Colon (tissue), 2 donors: ENCODE data around the gene PON2.
"Not testable (repeated sequence)": the region's sequence is repeated elsewhere in the genome, so short reads cannot be mapped to it uniquely, and the experiment has no call there.

ENCODE experiments used
- FAIRE-seq: peaks from 2 replicates; lab custom pipeline; 2012; peaks lifted over from hg19 to GRCh38; lab: Jason Lieb, UNC
- donor health status: control.
- donor health status: control.

PON2 gene

DNA sequence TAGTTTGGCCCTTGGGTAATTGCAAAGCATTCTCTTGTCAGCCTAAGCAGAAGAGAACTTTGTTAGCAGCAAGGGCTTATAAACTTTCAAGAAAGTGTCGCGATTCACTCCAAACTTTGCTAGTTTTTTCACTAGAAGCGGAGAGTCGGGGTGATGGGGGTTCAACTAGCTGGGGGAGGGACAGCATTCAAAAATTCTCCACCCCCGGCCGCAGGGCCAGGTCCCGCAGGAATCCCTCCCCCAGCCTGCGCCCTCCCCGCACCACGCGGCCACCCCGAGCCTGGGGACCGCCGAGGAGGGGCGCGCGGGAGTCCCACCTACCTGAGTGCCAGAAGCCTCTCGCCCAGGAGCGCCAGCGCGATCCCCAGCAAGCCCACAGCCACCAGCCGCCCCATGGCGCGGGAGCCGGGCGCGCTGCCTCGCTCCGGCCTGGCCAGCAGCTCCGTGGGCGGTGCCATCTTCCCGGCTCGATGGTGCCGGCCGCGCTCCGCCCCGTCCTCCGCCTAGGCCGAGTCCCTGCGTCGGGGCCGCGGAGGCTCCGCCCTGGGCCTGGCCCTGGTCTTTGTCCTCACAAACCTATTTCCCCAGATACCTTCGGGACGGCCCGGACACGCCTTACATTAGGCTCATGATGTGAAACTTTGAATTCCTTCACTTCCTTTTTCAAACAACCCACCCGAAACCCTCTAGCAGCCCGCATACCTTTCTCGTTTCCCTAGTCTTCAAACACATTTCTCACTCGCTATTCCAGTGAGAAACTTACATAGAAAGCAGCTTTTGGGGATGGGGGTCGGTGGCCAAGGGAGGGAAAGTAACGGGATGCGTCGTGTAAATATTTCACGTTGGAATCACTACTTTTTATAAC, at the start of gene PON2:
Gene PON2 (minus strand): TSS at position 472 of the 865 bp plus-strand sequence. CDS start 77 bp downstream, at position 395.
- FAIRE-seq, result no peak

DNA sequence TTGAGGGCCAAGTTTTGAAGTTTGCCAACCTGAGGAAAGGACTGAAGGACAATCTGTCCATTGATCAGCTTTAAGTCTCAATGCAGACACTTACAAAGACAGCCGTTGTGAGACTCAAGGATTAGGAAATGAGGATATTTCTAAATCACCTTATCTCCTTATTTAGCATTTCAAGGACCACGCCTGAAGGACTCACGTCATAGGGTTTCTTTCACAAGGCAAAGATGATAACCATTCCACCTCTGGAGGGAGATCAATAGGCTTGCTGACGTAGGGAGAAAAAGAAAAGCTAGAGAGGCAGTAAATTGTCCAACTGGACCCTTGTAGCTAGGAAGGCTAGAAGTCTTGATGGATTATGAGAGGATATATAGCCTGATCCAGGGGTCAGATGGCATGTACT, 47.6 kb upstream of the PON2 start:
- no peak for FAIRE-seq

DNA sequence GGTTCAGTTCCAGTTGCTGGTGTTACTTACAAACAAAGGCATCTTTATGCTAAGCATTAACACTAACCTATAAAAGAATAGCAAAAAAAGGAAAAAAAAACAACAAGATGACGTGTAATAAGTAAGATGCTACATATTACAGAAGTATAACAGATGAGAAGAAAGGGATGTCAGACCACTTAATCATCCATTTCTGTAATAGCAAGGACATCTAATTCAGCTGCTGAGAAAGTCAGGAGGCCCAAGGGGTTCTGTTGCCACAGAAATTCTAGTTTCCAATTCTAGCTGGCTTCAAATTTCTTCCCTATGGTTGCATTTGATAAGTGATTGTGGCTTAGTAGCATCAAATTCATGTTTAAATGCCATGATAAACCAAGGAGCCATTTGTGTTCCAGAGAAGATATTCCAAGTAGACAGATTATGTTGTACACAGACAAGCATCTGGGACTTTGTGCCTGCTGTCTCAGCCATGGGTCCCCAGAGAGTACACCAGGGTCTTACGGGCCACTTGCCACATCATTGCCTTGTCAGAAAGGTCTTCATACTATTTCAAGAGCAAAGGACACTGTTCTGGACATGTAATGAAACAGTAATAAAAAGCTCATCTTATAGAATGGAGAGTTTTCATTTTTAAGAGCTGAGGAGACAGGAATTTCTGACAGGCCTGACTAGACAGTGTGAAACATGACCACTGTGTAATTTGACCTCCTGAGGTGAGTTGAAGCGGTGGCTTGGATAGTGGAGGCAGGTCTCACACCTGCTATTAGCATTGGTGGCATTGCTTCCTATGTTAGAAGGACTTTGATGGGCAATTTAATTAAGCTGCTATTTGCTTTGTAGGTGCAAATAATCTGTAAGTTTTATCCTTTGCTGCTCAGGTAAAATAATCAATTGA, 46.7 kb upstream of the PON2 start:
- FAIRE-seq, result no peak

DNA sequence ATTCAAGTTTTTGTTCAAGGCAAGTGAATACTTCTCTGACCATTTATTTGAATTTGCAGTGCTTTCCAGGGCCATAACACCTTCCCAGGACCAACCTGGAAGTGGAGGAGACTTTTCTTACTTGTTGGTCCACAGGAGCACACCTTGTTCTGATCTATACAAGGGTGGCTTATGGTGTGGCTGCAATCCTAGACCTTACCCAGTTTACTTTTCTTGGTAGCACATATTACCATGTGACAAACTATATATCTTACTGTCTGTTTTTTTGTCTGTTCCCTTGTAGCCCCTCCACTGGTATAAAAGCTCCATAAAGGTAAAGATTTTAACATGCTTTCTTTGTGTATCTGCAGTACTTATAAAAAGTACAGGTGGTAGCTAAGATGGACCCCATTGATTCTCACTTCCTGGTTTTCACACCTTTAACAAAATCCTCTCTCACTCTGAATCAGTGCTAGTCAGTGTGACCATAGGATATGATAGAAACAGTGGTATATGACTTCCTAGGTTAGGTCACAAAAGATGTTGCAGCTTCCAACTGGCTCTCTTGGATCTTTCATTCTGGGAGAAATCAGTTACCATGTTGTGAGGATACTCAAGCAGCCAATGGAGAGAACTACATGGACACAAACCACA, 45.3 kb upstream of the PON2 start:
- FAIRE-seq, result no peak

DNA sequence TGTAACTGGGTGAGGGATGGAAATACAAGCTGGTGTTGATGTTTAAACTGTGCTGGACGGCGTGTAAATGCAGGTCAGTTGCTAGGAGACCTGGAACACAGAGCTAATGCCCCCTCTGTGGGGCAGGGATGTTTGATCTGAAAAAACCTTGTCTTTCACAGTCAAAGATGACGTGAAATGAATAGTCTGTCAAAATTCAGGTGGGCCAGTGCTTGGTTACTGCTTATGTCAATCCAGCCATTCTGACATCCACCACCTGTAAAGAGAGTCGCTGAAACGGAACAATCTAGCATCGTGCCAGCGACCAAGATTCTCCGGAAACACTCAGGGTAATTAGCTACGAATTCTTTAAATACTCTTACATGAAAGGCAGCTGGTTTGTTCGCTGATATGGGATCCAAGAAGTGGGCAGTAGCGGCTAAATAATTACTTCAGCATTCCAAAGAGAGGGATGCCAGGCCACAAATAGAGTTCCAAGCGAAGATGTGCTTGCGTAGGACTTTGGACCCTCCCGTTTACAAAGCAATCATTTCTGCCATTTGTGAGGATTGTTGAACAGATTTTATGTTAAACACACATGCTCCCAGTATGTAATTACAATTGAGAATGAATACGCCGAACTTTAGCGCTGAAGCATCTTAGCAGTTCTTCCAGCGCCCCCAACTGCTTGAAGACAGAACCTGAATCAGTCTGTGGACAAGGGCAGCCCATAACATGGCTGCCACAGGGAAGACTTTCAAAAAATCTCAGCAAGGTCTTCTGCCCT, 43.6 kb upstream of the PON2 start:
- no peak for FAIRE-seq

DNA sequence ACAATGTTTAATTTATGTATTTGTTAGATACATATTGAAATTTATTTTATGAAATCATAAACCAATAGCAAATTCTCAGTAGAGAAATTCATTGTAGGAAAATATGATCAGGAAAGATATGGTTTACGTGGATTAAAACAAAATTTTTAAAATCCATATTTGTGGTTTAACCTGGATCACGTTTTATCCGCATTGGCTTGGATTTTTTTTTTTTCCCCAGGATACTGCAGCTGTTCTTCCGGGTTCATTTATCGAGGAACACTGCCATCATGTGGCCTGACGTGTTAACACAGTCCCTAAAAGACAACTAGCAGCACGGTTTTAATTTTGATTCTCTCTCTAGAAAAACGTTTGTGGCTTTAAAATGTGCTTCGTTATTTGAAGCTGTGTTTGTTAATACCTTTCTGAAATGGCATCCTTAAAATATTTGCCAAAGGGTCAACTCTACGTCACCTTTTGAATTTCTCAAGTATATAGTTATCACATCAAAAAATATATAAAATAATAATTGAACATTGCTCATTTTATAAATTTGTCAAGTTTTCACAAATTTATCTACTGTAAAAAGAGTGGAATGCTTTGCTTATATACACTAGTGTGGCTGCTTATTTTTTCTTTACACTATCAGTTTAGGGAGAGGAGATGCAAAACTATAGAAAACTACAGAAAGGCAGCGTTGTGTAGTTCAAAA, 42.2 kb upstream of the PON2 start:
- FAIRE-seq, result peak; percentile 60

DNA sequence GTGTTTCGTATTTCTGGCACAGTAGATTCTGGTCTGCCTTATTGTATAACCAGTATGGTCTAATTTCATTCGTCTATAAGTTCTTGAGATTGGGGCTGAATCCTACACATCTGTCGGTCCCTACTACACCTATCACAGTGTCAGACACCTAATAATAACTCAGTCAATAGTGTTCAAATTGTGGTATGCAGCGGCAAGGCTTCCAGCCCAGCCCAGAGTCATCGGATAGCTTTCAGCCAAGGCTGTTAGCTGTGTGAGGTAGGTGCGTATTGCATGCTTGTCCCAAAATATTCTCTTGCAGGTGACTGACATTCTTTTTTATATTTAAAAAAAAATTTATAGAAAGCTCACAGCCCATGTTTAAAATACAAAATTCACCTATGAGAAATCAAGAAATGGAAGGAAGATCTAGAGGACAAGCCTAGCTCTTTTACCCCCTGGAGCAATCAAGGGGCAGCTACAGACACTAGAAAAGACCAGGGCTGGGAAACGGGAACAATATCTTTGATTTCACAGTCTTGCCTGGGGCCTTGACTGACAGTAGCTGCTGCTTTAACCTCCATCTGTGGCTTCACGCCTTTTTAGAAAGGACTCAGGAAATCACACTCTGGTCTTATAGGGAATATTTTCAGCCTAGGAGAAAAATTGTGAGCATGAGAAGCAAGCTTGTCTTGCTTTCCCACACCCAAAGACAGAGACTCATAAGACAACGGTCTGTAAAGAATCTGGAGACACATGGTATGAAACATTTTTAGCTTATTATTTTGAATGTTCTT, 41.4 kb upstream of the PON2 start:
- FAIRE-seq, result no peak

DNA sequence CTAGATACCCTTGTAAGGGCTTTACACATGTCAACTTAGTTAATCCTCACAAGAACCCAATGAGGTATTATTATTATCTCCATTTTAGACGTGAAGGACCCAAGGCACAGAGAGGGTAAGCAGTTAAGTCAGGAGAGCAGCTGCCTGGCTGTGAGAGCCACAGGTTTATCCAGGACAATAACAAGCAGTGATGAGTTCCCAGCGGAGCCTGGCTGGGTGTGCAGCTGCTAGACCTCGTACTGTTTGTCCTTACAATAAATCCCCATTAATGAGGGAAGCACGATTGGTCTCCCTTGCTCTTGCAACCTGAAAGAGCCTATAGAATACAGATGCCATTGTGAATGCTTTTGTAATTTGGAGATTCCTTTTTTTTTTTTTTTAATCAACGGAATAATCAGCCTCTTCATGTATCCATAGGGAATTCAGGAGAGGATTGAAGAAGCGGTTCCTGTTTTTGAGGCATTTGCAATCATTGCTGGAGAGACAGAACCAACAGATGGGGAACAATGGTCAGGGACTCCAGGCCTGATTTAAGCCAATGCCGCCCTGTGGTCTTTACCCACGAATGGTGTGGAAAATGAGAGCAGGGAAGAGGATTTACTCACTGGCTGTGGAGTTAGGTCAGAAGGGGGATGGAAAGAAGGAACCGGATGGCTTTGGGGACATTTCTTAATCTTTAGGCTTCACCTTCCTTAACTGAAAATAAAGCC, 38.6 kb upstream of the PON2 start:
- no peak for FAIRE-seq

DNA sequence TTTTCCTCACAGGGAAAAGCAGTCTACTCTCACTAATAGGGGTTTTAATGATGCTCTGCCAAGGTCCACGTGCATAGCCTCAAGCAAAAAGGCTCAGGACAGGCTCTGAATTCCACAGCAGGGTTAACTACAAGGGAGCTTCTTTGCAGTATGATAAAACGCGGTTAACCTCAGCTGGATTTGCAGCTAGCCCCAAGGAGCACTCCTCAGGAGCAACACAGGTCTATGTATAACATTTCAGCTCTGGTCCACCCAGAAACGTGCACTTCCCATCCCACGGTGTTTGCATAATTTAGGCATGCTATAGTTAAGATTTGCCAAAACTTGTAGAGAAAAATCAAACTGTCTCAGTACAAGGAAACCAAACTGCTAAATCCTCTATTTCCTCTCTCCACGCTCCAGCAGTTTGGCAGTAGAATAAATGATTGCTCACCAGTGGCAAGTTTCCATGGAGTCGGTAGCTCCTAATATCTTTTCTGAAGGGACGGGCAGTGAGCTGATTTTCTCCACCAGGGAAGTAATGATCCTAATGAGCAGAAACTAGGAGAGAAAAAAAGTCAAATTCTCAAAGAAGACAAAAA, 37.8 kb upstream of the PON2 start:
- FAIRE-seq, result no peak

DNA sequence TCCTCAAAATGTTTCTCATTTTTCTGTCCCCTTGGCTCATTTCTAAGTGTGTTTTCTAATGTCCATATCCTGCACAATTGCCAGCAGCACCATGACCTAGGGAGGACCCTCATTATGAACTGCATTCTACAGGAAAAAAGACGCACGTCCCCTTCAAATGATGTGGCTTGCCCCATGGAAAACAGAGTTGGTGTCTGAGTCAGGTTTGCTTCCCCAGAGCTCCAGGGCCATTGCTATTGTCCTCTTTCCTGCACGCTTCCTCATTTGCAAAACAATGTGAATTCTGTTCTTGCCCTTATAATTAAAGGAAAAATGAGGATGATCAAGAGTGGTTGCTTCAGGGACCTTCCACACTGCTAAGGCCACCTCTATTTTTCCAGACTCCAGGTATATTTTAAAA, 36.2 kb upstream of the PON2 start:
- no peak for FAIRE-seq

DNA sequence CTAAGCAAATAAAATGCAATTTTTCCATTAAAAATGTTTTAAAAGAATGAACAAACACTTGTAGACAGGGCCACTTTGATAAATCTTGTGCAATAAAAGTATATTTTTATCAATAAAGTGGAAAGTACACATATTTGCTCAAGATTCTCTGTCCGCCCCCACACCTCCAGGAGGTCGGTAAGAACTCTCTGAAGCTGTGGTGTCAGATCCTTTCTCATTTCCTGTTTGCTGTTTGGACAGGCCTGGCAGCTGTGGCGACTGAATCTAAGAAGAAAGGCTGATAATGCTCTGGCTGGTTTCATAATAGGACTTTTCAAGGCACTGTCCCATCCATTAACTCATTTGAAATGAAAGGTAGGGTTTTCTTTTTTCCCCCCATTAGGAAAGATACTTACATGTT, 35.6 kb upstream of the PON2 start:
- FAIRE-seq, result no peak

DNA sequence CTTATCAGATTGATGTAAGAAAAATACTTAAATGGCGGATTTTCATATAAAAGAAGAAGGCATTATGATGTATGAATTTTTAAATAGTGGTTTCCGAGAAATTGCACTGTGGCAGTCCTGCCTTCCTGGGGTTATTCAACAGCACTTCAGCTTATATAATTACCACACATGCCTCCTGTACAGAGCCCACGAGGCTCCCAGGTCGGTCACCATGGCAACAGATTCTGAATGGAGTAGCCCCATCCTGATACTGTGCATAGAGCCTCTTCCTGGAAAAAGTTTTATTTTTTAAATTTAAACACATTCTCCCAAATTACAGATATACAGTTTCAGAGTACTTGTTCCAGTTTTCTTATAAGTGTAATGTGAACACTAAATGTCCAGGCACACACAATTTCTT, 35.0 kb upstream of the PON2 start:
- FAIRE-seq, result no peak

DNA sequence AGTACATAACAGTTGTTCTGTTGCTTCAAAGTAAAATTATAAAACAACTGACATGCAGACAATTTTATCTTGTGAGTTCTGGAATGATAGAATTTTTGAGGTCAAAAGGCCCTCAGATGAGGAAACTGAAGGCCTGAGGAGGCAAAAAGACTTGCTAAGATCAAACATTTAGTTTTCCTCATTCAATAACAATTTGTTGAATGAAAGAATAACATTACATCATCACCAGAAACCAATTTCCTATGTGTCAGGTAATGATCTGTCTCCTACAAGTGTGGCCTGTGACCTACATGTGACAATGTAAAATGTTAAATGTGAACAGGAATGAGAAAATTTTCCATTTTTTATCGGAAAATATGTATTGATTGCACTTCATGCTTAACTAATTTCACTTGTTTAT, 34.4 kb upstream of the PON2 start:
- no peak for FAIRE-seq

DNA sequence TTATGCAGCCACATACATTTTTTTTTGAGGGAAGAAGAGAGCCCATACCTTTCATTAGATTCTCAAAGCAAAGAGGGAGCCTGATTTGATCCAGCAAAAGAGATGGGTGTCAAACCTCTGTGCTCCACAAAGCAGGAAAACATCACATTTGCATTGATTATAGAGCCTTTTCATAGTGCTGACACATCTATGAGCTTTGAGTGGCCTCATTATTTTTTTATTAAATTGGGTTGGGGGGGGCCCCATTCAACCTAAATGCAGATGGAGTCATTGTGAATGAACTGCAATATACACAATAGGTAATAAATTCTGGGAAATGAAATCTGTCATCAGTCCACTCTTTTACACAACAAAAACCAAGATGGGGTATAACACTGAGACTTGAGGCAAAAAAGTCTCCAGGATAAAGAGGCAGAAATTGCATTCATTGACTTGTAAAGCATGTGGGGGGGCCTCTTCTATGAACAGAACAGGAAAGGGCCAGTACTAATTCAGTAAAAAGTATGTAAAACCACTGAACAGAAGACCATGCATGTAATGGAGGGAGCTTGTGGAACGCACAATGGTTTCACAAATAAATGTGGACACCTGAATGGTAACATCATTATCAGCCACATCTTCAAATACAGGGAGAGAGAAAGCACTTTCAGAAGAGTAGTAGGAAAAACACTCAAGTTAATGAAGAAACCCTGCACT, 33.2 kb upstream of the PON2 start:
- no peak for FAIRE-seq

DNA sequence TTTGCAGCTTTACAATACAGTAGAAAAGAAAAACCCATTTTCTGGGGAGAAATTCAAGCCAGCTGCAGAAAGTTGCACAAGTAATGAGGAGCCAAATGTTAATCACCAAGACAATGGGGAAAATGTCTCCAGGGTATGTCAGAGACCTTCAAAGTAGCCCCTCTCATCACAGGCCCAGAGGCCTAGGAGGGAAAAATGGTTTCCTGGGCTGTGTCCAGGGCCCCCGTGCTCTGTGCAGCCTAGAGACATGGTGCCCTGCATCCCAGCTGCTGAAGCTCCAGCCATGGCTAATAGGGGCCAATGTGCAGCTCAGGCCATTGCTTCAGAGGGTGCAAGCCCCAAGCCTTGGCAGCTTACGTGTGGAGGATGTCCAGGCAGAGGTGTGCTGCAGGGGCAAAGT, 25.8 kb upstream of the PON2 start:
- not testable (repeated sequence) for FAIRE-seq

DNA sequence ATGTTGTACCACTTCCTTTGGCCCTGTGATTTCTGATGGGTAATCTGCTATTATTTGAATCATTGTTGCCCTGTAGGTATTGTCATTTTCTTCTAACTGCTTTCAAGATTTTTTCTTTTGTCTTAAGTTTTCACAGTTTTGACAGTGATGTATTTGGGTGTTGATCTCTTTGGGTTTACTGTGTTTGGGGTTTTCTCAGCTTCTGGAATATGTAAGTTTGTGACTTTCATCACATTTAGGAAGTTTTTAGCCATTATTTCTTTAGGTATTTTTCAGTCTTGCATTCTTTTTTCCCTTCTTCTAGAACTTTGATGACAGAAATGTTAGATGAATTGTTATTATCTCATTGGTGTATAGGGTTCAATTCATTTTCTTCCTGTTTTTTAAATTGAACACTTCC, 23.1 kb upstream of the PON2 start:
- no peak for FAIRE-seq

DNA sequence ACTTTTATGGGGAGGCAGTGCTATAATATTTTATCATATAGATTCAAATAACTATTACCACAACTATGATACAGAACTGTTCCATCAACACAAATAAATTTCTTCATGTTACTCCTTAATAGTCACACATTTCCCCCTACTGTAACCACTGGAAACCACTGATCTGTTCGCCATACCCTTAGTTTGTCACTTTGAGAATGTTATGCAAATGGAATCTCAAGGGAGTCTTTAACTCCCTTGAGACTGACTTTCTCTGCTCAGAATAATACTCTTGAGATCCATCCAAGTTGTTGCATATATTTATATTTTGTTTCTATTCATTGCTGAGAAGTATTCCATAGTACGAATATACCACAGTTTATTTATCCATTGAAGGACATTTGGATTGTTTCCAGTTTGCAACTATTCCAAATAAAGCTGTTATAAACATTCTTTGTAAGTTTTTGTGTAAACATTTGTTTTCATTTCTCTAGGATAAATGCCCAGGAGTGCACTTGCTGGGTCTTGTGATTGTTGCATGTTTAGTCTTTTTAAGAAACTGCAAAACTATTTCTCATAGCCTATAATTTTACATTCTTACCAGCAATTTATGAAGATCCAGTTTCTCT, 19.7 kb upstream of the PON2 start:
- FAIRE-seq, result no peak

DNA sequence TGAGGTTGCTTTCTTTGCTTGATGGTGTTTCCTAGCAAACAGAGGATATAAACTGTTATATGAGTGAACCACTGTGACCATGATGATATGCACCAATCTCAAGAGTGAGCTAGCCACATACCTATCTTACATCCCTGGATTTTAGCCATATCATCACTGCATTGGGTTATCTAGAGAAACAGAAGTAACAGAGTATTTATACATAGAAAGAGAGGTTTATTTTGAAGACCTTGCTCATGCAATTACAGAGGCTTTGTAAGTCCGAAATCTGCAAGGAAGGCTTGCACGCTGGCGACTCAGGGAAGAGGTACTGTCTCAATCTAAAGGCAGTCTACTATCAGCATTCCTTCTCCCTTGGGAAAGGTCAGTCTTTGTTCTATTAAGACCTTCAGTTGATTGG, 11.8 kb upstream of the PON2 start:
- no peak for FAIRE-seq
